SK-N-SH (cell line): ENCODE measurements around the gene ZFHX3. TPM values are rescaled to one million over a fixed set of nuclear protein-coding genes. Genes with fewer than 3 reads are reported as not detected.
"Not testable (repeated sequence)": the region's sequence is repeated elsewhere in the genome, so short reads cannot be mapped to it uniquely, and the experiment has no call there.

Source experiments
- CTCF ChIA-PET: fragments of 300-600, 350-600 bp; formaldehyde crosslinking; extraction: SDS; loops from one replicate; lab custom pipeline; 2021; lab: Yijun Ruan, JAX
- POLR2A ChIA-PET: fragments of 350-600 bp; sonication (Branson Sonifier 250); formaldehyde crosslinking; extraction: SDS; loops from one replicate; lab custom pipeline; 2020; ENCODE audit warnings: antibody characterized with exemption, inconsistent platforms; lab: Yijun Ruan, JAX
- DNase-seq: peaks from one replicate; pipeline ENCODE4 v3.0.0; 2012
- H2AFZ ChIP-seq: fragments of 200-600 bp; sonication (generic); 2 replicates; pipeline ENCODE4 v1.8.1; 2016; ENCODE audit warnings: antibody characterized with exemption, mild to moderate bottlenecking, low read depth
- H3F3A ChIP-seq: fragments of 200-600 bp; sonication (generic); replicated peaks from 2 replicates; pipeline ENCODE3; 2016; ENCODE audit warnings: antibody characterized with exemption, mild to moderate bottlenecking; ENCODE audit not compliant: insufficient read depth
- H3K27ac ChIP-seq, 2 experiments: fragments of 200-500 bp in 1 of 2; fragments of 200-600 bp in 1 of 2; sonication (Bioruptor generic) in 1 of 2; sonication (generic), shearing (Covaris generic) in 1 of 2; 2 replicates each; pipeline versions ENCODE4 v1.5.1 to v1.6.1; 2014 to 2016; ENCODE audit warnings: low read depth in 2 of 2, inconsistent platforms in 1 of 2, low read length in 1 of 2, mild to moderate bottlenecking in 1 of 2, mixed read lengths in 1 of 2
- H3K27me3 ChIP-seq: fragments of 200-600 bp; sonication (generic), shearing (Covaris generic); 2 replicates; pipeline ENCODE4 v1.6.1; 2016; ENCODE audit warnings: mixed run types; ENCODE audit not compliant: insufficient read depth
- H3K36me3 ChIP-seq, 2 experiments: fragments of 200-500 bp in 1 of 2; fragments of 200-600 bp in 1 of 2; sonication (Bioruptor generic) in 1 of 2; sonication (generic) in 1 of 2; replicated peaks in 1 of 2; 2 replicates each; pipeline versions ENCODE3 to v1.5.1; 2014 to 2016; ENCODE audit warnings: low read length in 1 of 2, mild to moderate bottlenecking in 1 of 2; ENCODE audit not compliant: insufficient read depth in 2 of 2, control insufficient read depth in 1 of 2
- H3K4me1 ChIP-seq, 2 experiments: fragments of 200-500 bp in 1 of 2; fragments of 200-600 bp in 1 of 2; sonication (Bioruptor generic) in 1 of 2; sonication (generic), shearing (Covaris generic) in 1 of 2; 2 replicates each; pipeline versions ENCODE4 v1.5.1 to v1.6.1; 2014 to 2016; ENCODE audit warnings: low read depth in 1 of 2, low read length in 1 of 2, mixed run types in 1 of 2; ENCODE audit not compliant: insufficient read depth in 2 of 2, control insufficient read depth in 1 of 2
- H3K4me2 ChIP-seq: fragments of 200-600 bp; sonication (generic), shearing (Covaris generic); 2 replicates; pipeline ENCODE4 v1.6.1; 2017; ENCODE audit warnings: mixed run types
- H3K4me3 ChIP-seq, 2 experiments: fragments of 200-500 bp in 1 of 2; fragments of 200-600 bp in 1 of 2; sonication (Bioruptor generic) in 1 of 2; sonication (generic), shearing (Covaris generic) in 1 of 2; 2 replicates each; pipeline versions ENCODE4 v1.5.1 to v1.8.1; 2014 to 2016; ENCODE audit warnings: low read depth in 2 of 2, inconsistent platforms in 1 of 2, low read length in 1 of 2, mild to moderate bottlenecking in 1 of 2, mixed read lengths in 1 of 2, moderate library complexity in 1 of 2
- H3K79me2 ChIP-seq: fragments of 200-600 bp; sonication (generic); 2 replicates; pipeline ENCODE4 v1.8.1; 2017; ENCODE audit warnings: mild to moderate bottlenecking; ENCODE audit not compliant: insufficient read depth
- H3K9ac ChIP-seq: fragments of 200-600 bp; sonication (generic); 2 replicates; pipeline ENCODE4 v1.6.1; 2017; ENCODE audit warnings: mixed run types
- H3K9me2 ChIP-seq: fragments of 200-600 bp; sonication (generic); 2 replicates; pipeline ENCODE4 v1.6.1; 2017; ENCODE audit warnings: mixed run types
- H3K9me3 ChIP-seq: fragments of 200-600 bp; sonication (generic); 2 replicates; pipeline ENCODE4 v1.6.1; 2017; ENCODE audit warnings: mixed run types, mild to moderate bottlenecking, moderate library complexity
- H4K20me1 ChIP-seq: fragments of 200-600 bp; sonication (generic); 2 replicates; pipeline ENCODE4 v1.6.1; 2017; ENCODE audit warnings: mild to moderate bottlenecking, mixed run types; ENCODE audit not compliant: insufficient read depth
- FOXM1 ChIP-seq: IDR thresholded peaks from 2 replicates; pipeline ENCODE4 v1.4.0; 2012; ENCODE audit warnings: low read depth, mild to moderate bottlenecking
- GABPA ChIP-seq: IDR thresholded peaks from 2 replicates; pipeline ENCODE4 v1.4.0; 2012; ENCODE audit warnings: low read depth, mild to moderate bottlenecking
- GATA2 ChIP-seq: sonication (generic); formaldehyde crosslinking; IDR thresholded peaks from 2 replicates; pipeline ENCODE4 v1.5.0; 2020; ENCODE audit warnings: mild to moderate bottlenecking, missing genetic modification reagents
- IRF3 ChIP-seq: fragments of 150-350 bp; IDR thresholded peaks from 2 replicates; pipeline ENCODE4 v1.6.1; 2016; ENCODE audit warnings: mild to moderate bottlenecking, low read depth, low read length
- NFIC ChIP-seq: IDR thresholded peaks from 2 replicates; pipeline ENCODE4 v1.4.0; 2012; ENCODE audit warnings: borderline replicate concordance
- POLR2AphosphoS5 ChIP-seq: IDR thresholded peaks from 2 replicates; pipeline ENCODE4 v1.6.1; 2012; ENCODE audit warnings: low read depth, low read length
- RCOR1 ChIP-seq: fragments of 150-350 bp; IDR thresholded peaks from 2 replicates; pipeline ENCODE4 v1.6.1; 2017; ENCODE audit warnings: antibody characterized with exemption, low read length
- RFX5 ChIP-seq: IDR thresholded peaks from 2 replicates; pipeline ENCODE4 v1.6.1; 2012; ENCODE audit warnings: mild to moderate bottlenecking, improper control_type of control experiment, low read length
- SMC3 ChIP-seq: IDR thresholded peaks from 2 replicates; pipeline ENCODE4 v1.6.1; 2012; ENCODE audit warnings: low read depth, low read length, improper control_type of control experiment
- TAF1 ChIP-seq: IDR thresholded peaks from 2 replicates; pipeline ENCODE4 v1.6.1; 2012; ENCODE audit warnings: low read depth, mild to moderate bottlenecking, low read length, moderate library complexity, borderline replicate concordance
- TEAD4 ChIP-seq: IDR thresholded peaks from 2 replicates; pipeline ENCODE4 v1.4.0; 2012; ENCODE audit warnings: mild to moderate bottlenecking, borderline replicate concordance; ENCODE audit not compliant: insufficient read depth
- USF2 ChIP-seq: fragments of 150-350 bp; IDR thresholded peaks from 2 replicates; pipeline ENCODE4 v1.6.1; 2017; ENCODE audit warnings: antibody characterized with exemption, low read length, low read depth, borderline replicate concordance
- ZBTB33 ChIP-seq: IDR thresholded peaks from 2 replicates; pipeline ENCODE4 v1.4.0; 2012; ENCODE audit warnings: low read depth, borderline replicate concordance
- WGBS: methylation state at CpG from one replicate; pipeline ENCODE4 v1.1.6; 2017; ENCODE audit warnings: low lambda C conversion rate; 5-methylcytosine and 5-hydroxymethylcytosine counted together
- polyA plus RNA-seq, 3 experiments: library from polyadenylated mRNA; depleted of rRNA; stranded (reverse); fragments of >200 nt; gene quantifications; 2 replicates each; pipeline ENCODE4 v1.2.3, GENCODE V29; 2012

ZFHX3 gene
- polyA plus RNA-seq, 1 of the 3 experiments (the other 2 are of a cell fraction) = 2.0 TPM

- Histone ChIP-seq H2AFZ (no peak overlapping the region), H3K27me3 (no peaks in the 10 kb centered on the region), H3K9ac (no peak overlapping the region), H3F3A (no peaks in the 10 kb centered on the region), H3K9me2 (no peaks in the 10 kb centered on the region), H3K27ac (no peak overlapping the region), H3K4me1 (peaks cover 11 to 27% of the 10 kb centered on the region in 2 experiments; a peak in 3 of 4 replicates), H3K4me3 (no peak overlapping the region), H3K36me3 (no peaks in the 10 kb centered on the region), H4K20me1 (peaks cover 33% of the 10 kb centered on the region; the same call in 1 of the 2 replicates), H3K9me3 (no peaks in the 10 kb centered on the region), H3K4me2 (no peak overlapping the region), H3K79me2 (peaks cover 100% of the 10 kb centered on the region)
- CTCF ChIA-PET = interaction anchor here (1.9 to 2.1 kb wide), 2 partner anchors 8 to 35 kb away, joined by 5 to 7 read pairs; no protein-coding TSS in a partner anchor
- no peak for TF ChIP-seq TEAD4
- TF ChIP-seq NFIC = no peak
- no peak for TF ChIP-seq RCOR1
- no peak for TF ChIP-seq GABPA
- TF ChIP-seq USF2 = no peak
- TF ChIP-seq RFX5 = no peak
- no peak for TF ChIP-seq IRF3
- no peak for TF ChIP-seq TAF1
- no peak for TF ChIP-seq FOXM1
- no peak for TF ChIP-seq GATA2 (CRISPR knock-in tag)
- TF ChIP-seq SMC3 = no peak
- TF ChIP-seq ZBTB33 = no peak
- TF ChIP-seq POLR2AphosphoS5 = no peak
- POLR2A ChIA-PET = no interaction called here
- 91% methylated on average over 10 of the region's 11 CpGs for WGBS
- no peak for DNase-seq
Measured at GRCh38 chr16:72996291-72997062, 51.5 kb downstream of the ZFHX3 start.

GRCh38 chr16:72995882-72996270, 52.1 kb downstream of the ZFHX3 start:
- H3K9me3 ChIP-seq, DNase-seq, H2AFZ ChIP-seq, H3K9ac ChIP-seq, POLR2A ChIA-PET, H3K4me3 ChIP-seq, H3F3A ChIP-seq, H3K27me3 ChIP-seq, H3K4me2 ChIP-seq, H3K27ac ChIP-seq, H3K9me2 ChIP-seq, H3K36me3 ChIP-seq: not testable (repeated sequence)
- Histone ChIP-seq H3K79me2 (peaks cover 100% of the 10 kb centered on the region), H3K4me1 (peaks cover 17 to 29% of the 10 kb centered on the region in 2 experiments; a peak in 3 of 4 replicates), H4K20me1 (peaks cover 33% of the 10 kb centered on the region; the same call in 1 of the 2 replicates)
- WGBS = 80% methylated on average over 8 of the region's 9 CpGs
- CTCF ChIA-PET = interaction anchor here (0.7 to 2.1 kb wide), 6 partner anchors 8 to 74 kb away, joined by 3 to 7 read pairs (median 4); no protein-coding TSS in a partner anchor
